ENCODE data around the gene RPS21.

Gene RPS21

GRCh38 chr20:62427172-62428001 lies 40.5 kb downstream of the RPS21 start, which contains the start of gene RBBP8NL:
Gene RBBP8NL, minus strand, starts transcription at chr20:62427539. Its CDS starts 7,892 bp downstream, at chr20:62419647.
- no peak for DNase-seq (ENCODE audit: low read depth)

- DNase-seq (ENCODE audit: low read depth): no peak
Observed at GRCh38 chr20:62428002-62428372, 41.1 kb downstream of the RPS21 start.

GRCh38 chr20:62428396-62429295 lies 41.7 kb downstream of the RPS21 start:
- no peak for DNase-seq (ENCODE audit: low read depth)

GRCh38 chr20:62429455-62430310 lies 42.8 kb downstream of the RPS21 start:
- DNase-seq (ENCODE audit: low read depth): no peak

- DNase-seq (ENCODE audit: low read depth): no peak
Observed at GRCh38 chr20:62430311-62430853, 43.5 kb downstream of the RPS21 start.

GRCh38 chr20:62430866-62431447 lies 44.1 kb downstream of the RPS21 start:
- DNase-seq (ENCODE audit: low read depth): no peak

GRCh38 chr20:62433658-62434497 lies 47.0 kb downstream of the RPS21 start:
- DNase-seq (ENCODE audit: low read depth): no peak

GRCh38 chr20:62436692-62437091 lies 49.8 kb downstream of the RPS21 start:
- DNase-seq (ENCODE audit: low read depth): no peak

- DNase-seq (ENCODE audit: low read depth): no peak
Observed at GRCh38 chr20:62437496-62437895, 50.6 kb downstream of the RPS21 start.

GRCh38 chr20:62437927-62438326 lies 51.0 kb downstream of the RPS21 start:
- no peak for DNase-seq (ENCODE audit: low read depth)

Measured in amniotic epithelial cell (primary cell).